ENCODE data around the gene TBC1D22A.
"Not testable (repeated sequence)": the region's sequence is repeated elsewhere in the genome, so short reads cannot be mapped to it uniquely, and the experiment has no call there.

The TBC1D22A gene

GRCh38 chr22:47100646-47101200 lies 338.3 kb downstream of the TBC1D22A start:
- no peak for DNase-seq (ENCODE audit: low read depth in 2 of 2)

GRCh38 chr22:47101321-47101885 lies 339.0 kb downstream of the TBC1D22A start:
- no peak for DNase-seq (ENCODE audit: low read depth in 2 of 2)

GRCh38 chr22:47102081-47102480 lies 339.6 kb downstream of the TBC1D22A start:
- no peak for DNase-seq (ENCODE audit: low read depth in 2 of 2)

- no peak for DNase-seq (ENCODE audit: low read depth in 2 of 2)
Measured at GRCh38 chr22:47102648-47103047, 340.2 kb downstream of the TBC1D22A start.

GRCh38 chr22:47105085-47105484 lies 342.6 kb downstream of the TBC1D22A start:
- no peak for DNase-seq (ENCODE audit: low read depth in 2 of 2)

GRCh38 chr22:47106806-47107205 lies 344.4 kb downstream of the TBC1D22A start:
- DNase-seq (ENCODE audit: low read depth in 2 of 2) = no peak

- DNase-seq (ENCODE audit: low read depth in 2 of 2) = no peak
Measured at GRCh38 chr22:47107431-47107830, 345.0 kb downstream of the TBC1D22A start.

- DNase-seq (ENCODE audit: low read depth in 2 of 2) = no peak
Measured at GRCh38 chr22:47110817-47111443, 348.5 kb downstream of the TBC1D22A start.

- no peak for DNase-seq (ENCODE audit: low read depth in 2 of 2)
Measured at GRCh38 chr22:47111626-47112581, 349.5 kb downstream of the TBC1D22A start.

GRCh38 chr22:47112582-47112965 lies 350.1 kb downstream of the TBC1D22A start:
- DNase-seq (ENCODE audit: low read depth in 2 of 2) = no peak

- DNase-seq (ENCODE audit: low read depth in 2 of 2) = no peak
Measured at GRCh38 chr22:47112994-47113852, 350.8 kb downstream of the TBC1D22A start.

GRCh38 chr22:47113853-47114415 lies 351.5 kb downstream of the TBC1D22A start:
- DNase-seq (ENCODE audit: low read depth in 2 of 2) = no peak

- no peak for DNase-seq (ENCODE audit: low read depth in 2 of 2)
Measured at GRCh38 chr22:47114813-47115517, 352.5 kb downstream of the TBC1D22A start.

GRCh38 chr22:47115518-47115890 lies 353.1 kb downstream of the TBC1D22A start:
- DNase-seq (ENCODE audit: low read depth in 2 of 2) = no peak

- DNase-seq (ENCODE audit: low read depth in 2 of 2) = no peak
Measured at GRCh38 chr22:47115921-47116320, 353.5 kb downstream of the TBC1D22A start.

- DNase-seq (ENCODE audit: low read depth in 2 of 2) = no peak
Measured at GRCh38 chr22:47116426-47117341, 354.2 kb downstream of the TBC1D22A start.

GRCh38 chr22:47117442-47117841 lies 355.0 kb downstream of the TBC1D22A start:
- DNase-seq (ENCODE audit: low read depth in 2 of 2) = not testable (repeated sequence)

GRCh38 chr22:47119181-47119580 lies 356.7 kb downstream of the TBC1D22A start:
- no peak for DNase-seq (ENCODE audit: low read depth in 2 of 2)

GRCh38 chr22:47120399-47120798 lies 357.9 kb downstream of the TBC1D22A start:
- DNase-seq (ENCODE audit: low read depth in 2 of 2) = no peak

Measured in activated CD4-positive, alpha-beta T cell treated with anti-CD3 and anti-CD28 coated beads for 24 hours (primary cell).